Ishikawa (cell line): ENCODE data around the gene PIK3AP1.

Source experiments
- CEBPB ChIP-seq: IDR thresholded peaks from 2 replicates; pipeline ENCODE4 v1.6.1; 2012
- CREB1 ChIP-seq: IDR thresholded peaks from 2 replicates; pipeline ENCODE4 v1.6.1; 2012; ENCODE audit warnings: low read depth
- EGR1 ChIP-seq: IDR thresholded peaks from 2 replicates; pipeline ENCODE4 v1.6.1; 2012
- EP300 ChIP-seq: IDR thresholded peaks from 2 replicates; pipeline ENCODE4 v1.6.1; 2012; ENCODE audit warnings: borderline replicate concordance
- FOXM1 ChIP-seq: IDR thresholded peaks from 2 replicates; pipeline ENCODE4 v1.6.1; 2012; ENCODE audit warnings: low read depth, borderline replicate concordance
- MAX ChIP-seq: IDR thresholded peaks from 2 replicates; pipeline ENCODE4 v1.6.1; 2012
- NFIC ChIP-seq: IDR thresholded peaks from 2 replicates; pipeline ENCODE4 v1.6.1; 2012
- RAD21 ChIP-seq: IDR thresholded peaks from 2 replicates; pipeline ENCODE4 v1.6.1; 2012; ENCODE audit warnings: low read depth
- TAF1 ChIP-seq: IDR thresholded peaks from 2 replicates; pipeline ENCODE4 v1.6.1; 2012; ENCODE audit warnings: low read depth, mild to moderate bottlenecking
- TCF12 ChIP-seq: IDR thresholded peaks from 2 replicates; pipeline ENCODE4 v1.6.1; 2012; ENCODE audit warnings: low read depth
- TEAD4 ChIP-seq: IDR thresholded peaks from 2 replicates; pipeline ENCODE4 v1.6.1; 2012
- USF1 ChIP-seq: IDR thresholded peaks from 2 replicates; pipeline ENCODE4 v1.6.1; 2012
- YY1 ChIP-seq: IDR thresholded peaks from 2 replicates; pipeline ENCODE4 v1.6.1; 2012; ENCODE audit warnings: low read depth
- ZBTB7A ChIP-seq: IDR thresholded peaks from 2 replicates; pipeline ENCODE4 v1.6.1; 2012; ENCODE audit warnings: low read depth
- TF ChIP-seq, protein P1 (sequence below): IDR thresholded peaks from 2 replicates; pipeline ENCODE4 v1.6.1; 2012; ENCODE audit warnings: low read depth, mild to moderate bottlenecking

The PIK3AP1 gene

DNA sequence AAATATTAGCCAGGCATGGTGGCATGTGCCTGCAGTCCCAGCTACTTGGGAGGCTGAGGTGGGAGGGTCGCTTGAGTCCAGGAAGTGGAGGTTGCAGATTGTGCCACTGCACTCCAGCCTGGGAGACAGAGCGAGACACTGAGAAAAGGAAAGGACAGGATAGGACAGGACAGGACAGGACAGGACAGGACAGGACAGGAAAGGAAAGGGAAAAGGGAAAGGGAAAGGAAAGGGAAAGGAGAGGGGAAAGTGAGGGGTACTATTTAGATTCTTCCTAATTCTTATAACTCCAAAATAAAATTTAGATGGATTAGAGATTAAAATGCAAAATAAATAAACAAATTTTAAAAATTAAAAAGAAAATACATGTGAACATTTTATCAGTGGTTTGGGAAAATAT lies 58.7 kb downstream of the PIK3AP1 start:
- TF ChIP-seq FOXM1 = no peak
- TF ChIP-seq USF1 = no peak
- no peak for TF ChIP-seq CREB1
- TF ChIP-seq ZBTB7A = no peak
- TF ChIP-seq NFIC = no peak
- TF ChIP-seq YY1 = no peak
- TF ChIP-seq, protein P1, sequence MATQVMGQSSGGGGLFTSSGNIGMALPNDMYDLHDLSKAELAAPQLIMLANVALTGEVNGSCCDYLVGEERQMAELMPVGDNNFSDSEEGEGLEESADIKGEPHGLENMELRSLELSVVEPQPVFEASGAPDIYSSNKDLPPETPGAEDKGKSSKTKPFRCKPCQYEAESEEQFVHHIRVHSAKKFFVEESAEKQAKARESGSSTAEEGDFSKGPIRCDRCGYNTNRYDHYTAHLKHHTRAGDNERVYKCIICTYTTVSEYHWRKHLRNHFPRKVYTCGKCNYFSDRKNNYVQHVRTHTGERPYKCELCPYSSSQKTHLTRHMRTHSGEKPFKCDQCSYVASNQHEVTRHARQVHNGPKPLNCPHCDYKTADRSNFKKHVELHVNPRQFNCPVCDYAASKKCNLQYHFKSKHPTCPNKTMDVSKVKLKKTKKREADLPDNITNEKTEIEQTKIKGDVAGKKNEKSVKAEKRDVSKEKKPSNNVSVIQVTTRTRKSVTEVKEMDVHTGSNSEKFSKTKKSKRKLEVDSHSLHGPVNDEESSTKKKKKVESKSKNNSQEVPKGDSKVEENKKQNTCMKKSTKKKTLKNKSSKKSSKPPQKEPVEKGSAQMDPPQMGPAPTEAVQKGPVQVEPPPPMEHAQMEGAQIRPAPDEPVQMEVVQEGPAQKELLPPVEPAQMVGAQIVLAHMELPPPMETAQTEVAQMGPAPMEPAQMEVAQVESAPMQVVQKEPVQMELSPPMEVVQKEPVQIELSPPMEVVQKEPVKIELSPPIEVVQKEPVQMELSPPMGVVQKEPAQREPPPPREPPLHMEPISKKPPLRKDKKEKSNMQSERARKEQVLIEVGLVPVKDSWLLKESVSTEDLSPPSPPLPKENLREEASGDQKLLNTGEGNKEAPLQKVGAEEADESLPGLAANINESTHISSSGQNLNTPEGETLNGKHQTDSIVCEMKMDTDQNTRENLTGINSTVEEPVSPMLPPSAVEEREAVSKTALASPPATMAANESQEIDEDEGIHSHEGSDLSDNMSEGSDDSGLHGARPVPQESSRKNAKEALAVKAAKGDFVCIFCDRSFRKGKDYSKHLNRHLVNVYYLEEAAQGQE = no peak
- TF ChIP-seq TCF12 = no peak
- TF ChIP-seq TEAD4 = no peak
- TF ChIP-seq EGR1 = no peak
- TF ChIP-seq EP300 = no peak
- no peak for TF ChIP-seq MAX
- no peak for TF ChIP-seq CEBPB
- TF ChIP-seq TAF1 = no peak
- TF ChIP-seq RAD21 = no peak

DNA sequence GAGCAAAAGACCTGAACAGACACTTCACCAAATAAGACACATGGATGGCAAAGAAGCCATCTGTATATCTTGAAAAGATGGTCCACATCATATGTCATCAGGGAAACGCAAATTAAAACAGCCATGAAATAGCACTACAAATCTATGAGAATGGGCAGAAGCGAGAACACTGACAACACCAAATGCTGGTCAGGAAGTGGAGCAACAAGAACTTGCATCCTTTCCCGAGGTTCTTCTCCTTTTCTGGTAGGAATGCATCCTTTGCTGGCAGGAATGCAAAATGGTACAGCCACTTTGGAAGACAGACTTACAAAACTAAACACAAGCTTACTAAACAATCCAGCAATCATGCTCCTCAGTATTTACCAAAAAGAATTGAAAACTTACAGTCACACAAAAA lies 60.0 kb downstream of the PIK3AP1 start:
- no peak for TF ChIP-seq CREB1
- TF ChIP-seq NFIC = no peak
- TF ChIP-seq TCF12 = no peak
- TF ChIP-seq, protein P1 = no peak
- no peak for TF ChIP-seq USF1
- TF ChIP-seq ZBTB7A = no peak
- no peak for TF ChIP-seq EP300
- no peak for TF ChIP-seq EGR1
- TF ChIP-seq RAD21 = no peak
- TF ChIP-seq CEBPB = no peak
- TF ChIP-seq FOXM1 = no peak
- TF ChIP-seq YY1 = no peak
- TF ChIP-seq TEAD4 = no peak
- TF ChIP-seq TAF1 = no peak
- TF ChIP-seq MAX = no peak

DNA sequence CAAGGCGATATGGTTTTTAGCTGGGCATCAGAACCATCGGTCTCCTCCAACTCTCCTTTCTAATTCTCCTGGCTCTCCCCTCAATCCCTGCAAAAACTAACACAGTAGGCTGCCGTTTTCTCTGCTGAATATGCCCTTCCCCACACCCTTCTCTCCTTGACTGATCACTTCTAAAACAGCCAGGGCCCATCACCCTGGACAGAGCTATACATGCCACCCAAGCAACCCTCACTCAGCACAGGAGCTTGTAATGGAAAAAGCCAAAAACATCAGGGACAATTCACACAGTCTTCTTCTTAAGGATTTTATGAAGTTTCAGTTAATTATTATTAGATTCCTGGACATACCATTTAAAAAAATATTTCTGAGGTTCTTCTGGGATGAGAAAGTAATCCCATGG lies 61.5 kb downstream of the PIK3AP1 start:
- no peak for TF ChIP-seq USF1
- TF ChIP-seq, protein P1 = 0 out of 2 replicates have a peak, but pooled peaks have one; percentile 32

- TF ChIP-seq ZBTB7A (no peak), NFIC (no peak), USF1 (no peak), EGR1 (no peak), TAF1 (no peak), MAX (no peak), YY1 (no peak), CEBPB (no peak), TCF12 (no peak), EP300 (no peak), FOXM1 (no peak)
Observed at GRCh38 chr10:96657385-96657784, 62.9 kb downstream of the PIK3AP1 start.
